Esophagus squamous epithelium (tissue), 5 donors: ENCODE results near the gene SIGLEC15. TPM values are rescaled to one million over a fixed set of nuclear protein-coding genes. Genes with fewer than 3 reads are reported as not detected.

Experiments
- DNase-seq: peaks from one replicate; lab custom pipeline; 2025; lab: John Stamatoyannopoulos, UW
- H3K27ac ChIP-seq, 4 donors: fragments of 200-600 bp; sonication (generic); one replicate each; pipeline ENCODE4 v1.5.1; 2016 to 2019; ENCODE audit warnings: mild to moderate bottlenecking in 1 of 4
- H3K27me3 ChIP-seq, 4 donors: fragments of 200-600 bp; sonication (generic); 1 replicate in 3 of 4; 2 replicates in 1 of 4; pipeline versions ENCODE4 v1.5.1 to v1.6.0; 2017 to 2021; ENCODE audit warnings: antibody characterized with exemption in 1 of 4
- H3K36me3 ChIP-seq, 3 donors: fragments of 200-600 bp; sonication (generic); one replicate each; pipeline ENCODE4 v1.5.1; 2016 to 2019
- H3K4me1 ChIP-seq, 3 donors: fragments of 200-600 bp; sonication (generic); one replicate each; pipeline ENCODE4 v1.5.1; 2017 to 2019
- H3K4me3 ChIP-seq, 4 donors: fragments of 200-600 bp; sonication (generic); 1 replicate in 3 of 4; 2 replicates in 1 of 4; pipeline ENCODE4 v1.5.1; 2016 to 2019; ENCODE audit warnings: mild to moderate bottlenecking in 2 of 4, moderate library complexity in 1 of 4
- H3K9me3 ChIP-seq, 3 donors: fragments of 200-600 bp; sonication (generic); one replicate each; pipeline ENCODE4 v1.5.1; 2016 to 2019
- CTCF ChIP-seq, 6 experiments: fragments of 450-650 bp in 4 of 6; fragments of 200-600 bp in 2 of 6; sonication (generic) in 2 of 6; IDR thresholded peaks; one replicate each; pipeline ENCODE4 v1.5.1; 2016 to 2019; ENCODE audit warnings: antibody characterized with exemption in 6 of 6, mild to moderate bottlenecking in 4 of 6, moderate library complexity in 4 of 6
- POLR2A ChIP-seq, 4 donors: fragments of 450-650 bp; IDR thresholded peaks; one replicate each; pipeline ENCODE4 v1.6.1; 2017; ENCODE audit warnings: antibody characterized with exemption in 4 of 4, mild to moderate bottlenecking in 4 of 4, moderate library complexity in 3 of 4
- WGBS, 2 donors: methylation state at CpG; one replicate each; pipeline ENCODE4 v1.1.5; 2018; 5-methylcytosine and 5-hydroxymethylcytosine counted together
- intact Hi-C: fragments of 100-400 bp; cut with DNase I; formaldehyde crosslinking; loops from one replicate; pipeline ENCODE4 v1.15.0; 2022
- small RNA-seq, 4 donors: library from RNA; depleted of rRNA; stranded (forward); fragments of <200 nt; gene quantifications; one replicate each; pipeline ENCODE3, GENCODE V24; 2016
- total RNA-seq, 4 donors: library from RNA; depleted of rRNA; stranded (reverse); fragments of >200 nt; gene quantifications; one replicate each; pipeline ENCODE4 v1.1.0, GENCODE V29; 2016
- donor health status: DM: yes; HTN: yes; CAD: no.

Gene SIGLEC15
- total RNA-seq, 4 donors from 2014 or later, result not detected

- no peaks in the 10 kb centered on the region for H3K9me3 ChIP-seq
- no peaks in the 10 kb centered on the region for H3K4me1 ChIP-seq
- no peaks in the 10 kb centered on the region for H3K27me3 ChIP-seq
- TF ChIP-seq POLR2A (IDR thresholded peaks at IDR 0.05) (no peak), CTCF (IDR thresholded peaks at IDR 0.05) (no peak)
- intact Hi-C loops, result loop anchor here (10.0 kb wide), 1 partner anchor 205 kb away; no protein-coding TSS in a partner anchor
- no peak overlapping the region for H3K4me3 ChIP-seq
- H3K27ac ChIP-seq, result no peak overlapping the region
- H3K36me3 ChIP-seq, result peaks cover 0 to 92% (median 0%) of the 10 kb centered on the region in 3 donors
- 82 to 87% methylated on average over 3 of the region's 3 CpGs for WGBS, 2 donors
- DNase-seq, result no peak
These were observed 64.1 kb downstream of the SIGLEC15 start for GRCh38 chr18:45889419-45890064.

- no peak for DNase-seq
- Histone ChIP-seq H3K27ac (no peak overlapping the region), H3K27me3 (no peaks in the 10 kb centered on the region), H3K4me1 (no peaks in the 10 kb centered on the region), H3K36me3 (peaks cover 0 to 93% (median 0%) of the 10 kb centered on the region in 3 donors), H3K4me3 (no peak overlapping the region), H3K9me3 (no peaks in the 10 kb centered on the region)
- intact Hi-C loops, result no loop called here
- TF ChIP-seq POLR2A (IDR thresholded peaks at IDR 0.05), result no peak
- WGBS, 2 donors, result 82 to 89% methylated on average over 1 of the region's 1 CpG
These were observed 65.1 kb downstream of the SIGLEC15 start for GRCh38 chr18:45890606-45891005.

- 92 to 93% methylated on average over 2 of the region's 2 CpGs for WGBS, 2 donors
- no peak for TF ChIP-seq POLR2A (IDR thresholded peaks at IDR 0.05)
- no peak for TF ChIP-seq CTCF (IDR thresholded peaks at IDR 0.05)
- DNase-seq, result no peak
- Histone ChIP-seq H3K27me3 (no peaks in the 10 kb centered on the region), H3K4me3 (no peak overlapping the region), H3K4me1 (no peaks in the 10 kb centered on the region), H3K36me3 (peaks cover 0 to 93% (median 0%) of the 10 kb centered on the region in 3 donors), H3K9me3 (no peaks in the 10 kb centered on the region), H3K27ac (no peak overlapping the region)
- intact Hi-C loops, result no loop called here
These were observed 66.3 kb downstream of the SIGLEC15 start for GRCh38 chr18:45891806-45892205.

Small RNA genes lying within 50 kb of the gene (small RNA-seq; reads per million reads assigned to genes)
- 0 reads per million in 4 donors for gene AC087685.1

Other genes starting within 250 kb of the SIGLEC15 start
- not detected for gene SLC14A2, start 210.2 kb upstream of the SIGLEC15 start, total RNA-seq
- 1 to 10 TPM in 1 of 4 donors, under 1 TPM in 2, not detected in 1; 0.53 to 1.1 (median 0.53) TPM for gene SLC14A1, start 101.5 kb upstream of the SIGLEC15 start, total RNA-seq
- 10 to 100 TPM in 3 of 4 donors, 1 to 10 TPM in 1; 7.8 to 28.8 (median 22.6) TPM for gene EPG5, start 141.7 kb downstream of the SIGLEC15 start, total RNA-seq
- 10 to 100 TPM in 2 of 4 donors, 1 to 10 TPM in 2; 5.6 to 18.7 (median 11.1) TPM for gene PSTPIP2, start 246.6 kb downstream of the SIGLEC15 start, total RNA-seq